Spinal cord (tissue), 10 donors: Measurements from ENCODE around the gene PBX3. TPM values are rescaled to one million over a fixed set of nuclear protein-coding genes. Genes with fewer than 3 reads are reported as not detected.

Source experiments
- DNase-seq, 6 donors: peaks; one replicate each; pipeline versions ENCODE4 v3.0.0 to v3.0.0-alpha.2; 2013 to 2015; ENCODE audit warnings: low spot score in 6 of 6, low read depth in 4 of 6
- H3K27ac ChIP-seq: one replicate; pipeline ENCODE4 v1.5.1; 2013; ENCODE audit warnings: low read depth, low read length, control low read depth
- H3K27me3 ChIP-seq: one replicate; pipeline ENCODE4 v1.6.1; 2013; ENCODE audit warnings: low read length; ENCODE audit not compliant: control insufficient read depth, insufficient read depth
- H3K36me3 ChIP-seq: one replicate; pipeline ENCODE4 v1.6.1; 2013; ENCODE audit warnings: low read length; ENCODE audit not compliant: control insufficient read depth, insufficient read depth
- H3K4me1 ChIP-seq: one replicate; pipeline ENCODE4 v1.6.1; 2013; ENCODE audit warnings: low read length; ENCODE audit not compliant: control insufficient read depth, insufficient read depth
- H3K4me3 ChIP-seq: one replicate; pipeline ENCODE4 v1.5.1; 2013; ENCODE audit warnings: low read depth, low read length, control low read depth
- H3K9me3 ChIP-seq: one replicate; pipeline ENCODE4 v1.6.1; 2013; ENCODE audit warnings: low read length; ENCODE audit not compliant: control insufficient read depth, insufficient read depth
- WGBS: methylation state at CpG from one replicate; pipeline ENCODE4 v1.1.5; 2013; ENCODE audit warnings: missing lambda C conversion rate; ENCODE audit not compliant: insufficient coverage; 5-methylcytosine and 5-hydroxymethylcytosine counted together
- polyA plus RNA-seq, 2 donors: library from polyadenylated mRNA; unstranded; fragments of 120-200 nt; gene quantifications; one replicate each; pipeline ENCODE4 v1.2.1, GENCODE V29; 2013; ENCODE audit not compliant: insufficient read length in 2 of 2
- total RNA-seq, 2 donors: library from RNA; depleted of rRNA in 1 of 2; stranded (reverse); fragments of 120-200 nt in 1 of 2; fragments of >200 nt in 1 of 2; gene quantifications; one replicate each; pipeline versions ENCODE4 v1.2.3 to v1.2.4, GENCODE V29; 2013 to 2014
- donor health status: healthy.

PBX3 gene
- total and polyA plus RNA-seq, 4 donors, result 44.6 to 132 (median 86.4) TPM

GRCh38 chr9:126002476-126003350, 255.5 kb downstream of the PBX3 start:
- Histone ChIP-seq H3K9me3 (no peaks in the 10 kb centered on the region), H3K27me3 (no peaks in the 10 kb centered on the region), H3K27ac (no peak overlapping the region), H3K36me3 (no peaks in the 10 kb centered on the region), H3K4me3 (no peak overlapping the region), H3K4me1 (peaks cover 13% of the 10 kb centered on the region)
- no peak for DNase-seq
- 85% methylated on average over 14 of the region's 21 CpGs for WGBS

DNA sequence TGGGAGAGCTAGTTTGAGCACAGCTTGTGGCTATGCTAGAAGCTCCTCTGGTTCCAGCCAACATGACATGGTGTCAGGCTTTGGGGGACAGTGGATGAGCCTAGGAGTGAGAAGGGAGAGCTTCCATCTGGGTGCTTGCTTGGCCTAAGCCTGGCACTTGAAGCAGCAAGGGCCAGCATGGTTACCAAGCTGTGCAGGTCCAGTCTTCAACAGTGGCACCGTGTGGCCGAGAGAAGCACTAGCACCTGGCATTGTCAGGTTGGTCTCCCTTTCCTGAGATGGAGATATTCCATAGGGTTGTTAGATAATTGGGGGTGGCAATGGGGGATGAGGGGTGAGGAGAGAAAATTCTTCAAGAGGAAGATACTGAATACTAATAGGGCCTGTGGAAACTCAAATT, 261.9 kb downstream of the PBX3 start:
- Histone ChIP-seq H3K27me3 (no peaks in the 10 kb centered on the region), H3K4me1 (no peaks in the 10 kb centered on the region), H3K36me3 (no peaks in the 10 kb centered on the region), H3K9me3 (peaks cover 4% of the 10 kb centered on the region), H3K4me3 (no peak overlapping the region), H3K27ac (no peak overlapping the region)
- WGBS, result 96% methylated on average over 2 of the region's 2 CpGs
- no peak for DNase-seq

DNA sequence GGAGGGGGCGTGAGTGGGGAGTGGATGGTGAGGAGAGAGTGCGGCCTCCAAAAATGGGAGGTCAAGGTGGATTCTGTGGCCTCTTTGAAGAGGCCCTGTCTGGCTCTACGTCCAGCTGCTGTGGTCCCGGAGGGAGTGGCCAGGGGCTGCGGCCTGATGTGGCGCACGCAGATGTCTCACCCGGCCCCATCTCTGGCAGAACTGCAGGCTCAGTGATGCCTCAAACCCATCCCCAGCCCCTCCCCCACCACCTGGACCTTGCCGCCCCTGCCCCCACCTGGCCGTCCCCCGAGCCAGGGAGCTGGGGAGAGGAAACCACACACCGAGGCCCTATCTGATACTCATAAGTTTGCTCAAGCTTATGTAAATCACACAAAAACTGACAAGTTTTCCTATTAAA, 267.6 kb downstream of the PBX3 start:
- H3K27ac ChIP-seq, result no peak overlapping the region
- H3K4me1 ChIP-seq, result no peaks in the 10 kb centered on the region
- no peak overlapping the region for H3K4me3 ChIP-seq
- H3K36me3 ChIP-seq, result no peaks in the 10 kb centered on the region
- DNase-seq, result no peak
- H3K27me3 ChIP-seq, result no peaks in the 10 kb centered on the region
- H3K9me3 ChIP-seq, result no peaks in the 10 kb centered on the region
- 76% methylated on average over 7 of the region's 12 CpGs for WGBS

DNA sequence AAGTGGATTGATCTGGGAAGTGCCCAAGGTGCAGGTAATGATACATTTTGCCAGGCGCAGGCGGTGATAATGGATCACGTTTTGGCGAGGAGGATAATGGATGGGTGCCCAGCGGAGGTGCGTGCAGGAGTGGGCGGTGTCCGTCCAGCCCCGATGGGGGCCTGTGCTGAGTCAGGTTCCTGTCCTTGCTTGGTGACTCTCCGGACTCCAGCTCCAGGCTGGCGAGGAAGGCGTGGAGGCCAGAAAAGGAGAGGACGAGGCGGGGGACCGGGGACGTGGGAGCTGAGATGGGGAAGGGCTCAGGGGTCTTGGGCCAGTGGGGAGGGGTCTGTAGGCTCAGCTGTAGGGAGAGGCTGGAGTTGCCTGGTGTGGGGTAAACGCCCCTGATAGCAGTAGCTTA, 268.3 kb downstream of the PBX3 start:
- Histone ChIP-seq H3K27ac (no peak overlapping the region), H3K4me3 (no peak overlapping the region), H3K27me3 (no peaks in the 10 kb centered on the region), H3K9me3 (no peaks in the 10 kb centered on the region), H3K36me3 (no peaks in the 10 kb centered on the region), H3K4me1 (no peaks in the 10 kb centered on the region)
- 95% methylated on average over 17 of the region's 17 CpGs for WGBS
- DNase-seq, result no peak

DNA sequence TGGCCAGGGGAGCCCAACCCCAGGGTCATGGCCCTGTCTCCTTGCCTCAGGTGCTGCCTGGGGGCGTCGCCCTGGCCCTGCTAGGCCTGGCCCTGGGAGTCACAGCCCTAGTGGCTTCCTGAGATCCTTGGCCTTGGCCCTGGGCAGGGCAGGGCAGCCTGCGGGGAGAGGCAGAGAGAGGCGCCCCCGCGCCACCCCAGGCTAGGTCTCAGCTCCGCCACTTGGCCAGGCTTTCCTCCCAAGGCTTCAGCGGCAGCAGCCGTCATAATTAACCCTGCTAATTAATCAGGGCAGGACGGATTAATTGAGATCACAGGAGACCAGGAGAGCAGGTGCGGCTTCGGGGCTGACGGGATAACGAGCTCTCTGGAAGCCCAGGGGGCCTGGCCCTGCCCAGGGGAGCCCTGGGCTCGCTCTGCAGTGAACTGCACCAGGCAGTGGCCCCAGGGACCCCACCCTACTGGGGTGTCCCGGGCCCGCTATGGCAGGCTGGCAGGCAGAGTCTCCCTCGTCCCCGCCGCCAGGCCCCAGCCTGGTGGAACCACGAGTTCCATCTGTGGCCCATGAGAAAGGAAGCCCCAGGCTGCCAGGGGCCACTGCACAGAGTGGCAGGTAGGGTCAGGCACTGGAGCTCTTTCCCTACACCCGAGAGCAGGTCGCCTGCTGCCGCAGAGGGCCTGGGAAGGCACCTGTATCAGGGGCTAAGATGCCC, 269.6 kb downstream of the PBX3 start:
- Histone ChIP-seq H3K36me3 (no peaks in the 10 kb centered on the region), H3K27me3 (no peaks in the 10 kb centered on the region), H3K9me3 (no peaks in the 10 kb centered on the region), H3K4me3 (no peak overlapping the region), H3K4me1 (no peaks in the 10 kb centered on the region), H3K27ac (no peak overlapping the region)
- peak in 1 of 6 donors; percentile 12 for DNase-seq
- WGBS, result 85% methylated on average over 24 of the region's 24 CpGs

Other genes starting within 250 kb of the PBX3 start
- 10 to 100 TPM; 44.5 to 61.3 TPM for gene MAPKAP1, start 40.2 kb upstream of the PBX3 start, total RNA-seq
- 10 to 100 TPM; 63.8 to 64.0 TPM for gene MAPKAP1, start 40.2 kb upstream of the PBX3 start, polyA plus RNA-seq